ENCODE results near the gene TMC2.
"Not testable (repeated sequence)": the region's sequence is repeated elsewhere in the genome, so short reads cannot be mapped to it uniquely, and the experiment has no call there.

The TMC2 gene

DNA sequence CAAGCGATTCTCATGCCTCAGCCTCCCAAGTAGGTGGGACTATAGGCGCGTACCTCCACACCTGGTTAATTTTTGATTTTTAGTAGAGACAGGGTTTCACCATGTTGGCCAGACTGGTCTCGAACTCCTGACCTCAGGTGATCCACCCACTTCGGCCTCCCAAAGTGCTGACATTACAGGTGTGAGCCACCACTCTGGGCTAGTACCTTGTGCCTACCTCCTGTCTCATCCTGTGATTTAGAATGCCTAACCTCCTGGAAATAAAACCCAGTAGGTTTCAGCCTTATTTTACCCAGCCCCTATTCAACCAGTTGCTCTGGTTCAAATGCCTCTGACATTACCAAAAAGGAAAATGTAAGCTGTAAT is 10.2 kb upstream of the TMC2 start:
- DNase-seq (ENCODE audit: low read depth) = not testable (repeated sequence)

DNA sequence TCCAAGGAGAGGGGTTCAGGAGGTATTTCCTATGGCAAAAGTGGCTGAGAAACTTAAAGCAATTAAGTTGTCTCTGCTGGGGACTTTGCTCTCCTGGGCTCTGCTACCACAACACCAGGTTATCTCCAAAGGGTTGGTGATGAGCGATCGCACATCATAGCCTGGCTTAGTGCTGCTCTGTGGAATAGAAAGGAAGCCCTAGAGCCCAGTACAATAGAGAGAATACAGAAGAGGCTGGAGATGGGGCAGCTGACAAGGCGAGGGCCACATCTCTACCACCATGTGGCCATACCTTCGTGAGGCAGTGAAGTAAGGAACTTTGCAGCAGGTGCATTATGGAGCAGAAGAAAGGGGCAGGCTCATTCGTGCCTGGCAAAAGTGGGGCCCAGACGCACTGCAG is 8.6 kb upstream of the TMC2 start:
- no peak for DNase-seq (ENCODE audit: low read depth)

DNA sequence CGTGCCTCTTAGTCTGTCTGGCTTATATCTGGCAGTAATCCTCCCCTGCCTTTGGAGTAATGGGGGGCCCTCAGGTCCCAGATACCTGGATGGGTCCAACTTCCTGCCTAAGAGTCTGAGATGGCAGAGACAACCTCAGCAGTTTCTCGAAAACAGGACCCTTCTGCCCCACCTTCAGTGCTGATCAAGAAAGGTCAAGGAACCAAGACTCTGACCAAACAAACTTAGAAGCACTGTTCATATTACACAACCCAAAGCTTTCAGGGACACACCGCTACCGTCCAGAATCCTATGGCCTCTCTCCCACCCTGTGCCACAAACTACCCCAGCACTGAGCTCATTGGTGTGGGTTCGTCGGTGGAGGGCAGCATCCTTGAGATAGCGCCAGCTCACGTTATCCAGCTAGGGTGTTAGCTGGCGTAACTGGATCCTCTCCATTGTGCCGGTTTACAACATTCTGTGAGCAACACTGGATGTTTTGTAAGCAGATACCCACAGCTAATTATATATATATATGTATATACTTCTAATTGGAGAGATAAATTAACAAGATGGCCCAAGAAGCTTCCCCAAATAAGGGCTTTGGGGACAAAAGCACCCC is 7.6 kb upstream of the TMC2 start:
- no peak for DNase-seq (ENCODE audit: low read depth)

DNA sequence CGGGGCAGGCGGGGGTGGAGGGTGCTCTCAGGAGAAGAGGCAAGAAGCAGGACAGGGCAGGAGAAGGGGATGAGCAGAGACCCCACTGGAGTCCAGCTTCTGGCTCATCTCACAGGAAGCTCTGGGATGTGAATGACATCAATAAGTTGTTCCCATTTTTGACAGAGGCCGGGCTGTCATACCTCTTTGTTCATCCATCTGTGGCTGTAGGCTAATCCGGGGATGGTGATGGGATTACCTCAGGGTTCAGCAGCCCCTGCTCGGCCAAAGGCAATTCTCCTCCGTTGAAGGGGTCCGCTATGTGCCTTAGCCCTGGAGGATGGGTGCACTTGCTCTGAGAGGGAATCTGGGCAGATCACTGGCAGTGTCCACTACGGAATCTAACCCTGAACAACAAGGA is 3.3 kb upstream of the TMC2 start:
- DNase-seq (ENCODE audit: low read depth) = no peak

DNA sequence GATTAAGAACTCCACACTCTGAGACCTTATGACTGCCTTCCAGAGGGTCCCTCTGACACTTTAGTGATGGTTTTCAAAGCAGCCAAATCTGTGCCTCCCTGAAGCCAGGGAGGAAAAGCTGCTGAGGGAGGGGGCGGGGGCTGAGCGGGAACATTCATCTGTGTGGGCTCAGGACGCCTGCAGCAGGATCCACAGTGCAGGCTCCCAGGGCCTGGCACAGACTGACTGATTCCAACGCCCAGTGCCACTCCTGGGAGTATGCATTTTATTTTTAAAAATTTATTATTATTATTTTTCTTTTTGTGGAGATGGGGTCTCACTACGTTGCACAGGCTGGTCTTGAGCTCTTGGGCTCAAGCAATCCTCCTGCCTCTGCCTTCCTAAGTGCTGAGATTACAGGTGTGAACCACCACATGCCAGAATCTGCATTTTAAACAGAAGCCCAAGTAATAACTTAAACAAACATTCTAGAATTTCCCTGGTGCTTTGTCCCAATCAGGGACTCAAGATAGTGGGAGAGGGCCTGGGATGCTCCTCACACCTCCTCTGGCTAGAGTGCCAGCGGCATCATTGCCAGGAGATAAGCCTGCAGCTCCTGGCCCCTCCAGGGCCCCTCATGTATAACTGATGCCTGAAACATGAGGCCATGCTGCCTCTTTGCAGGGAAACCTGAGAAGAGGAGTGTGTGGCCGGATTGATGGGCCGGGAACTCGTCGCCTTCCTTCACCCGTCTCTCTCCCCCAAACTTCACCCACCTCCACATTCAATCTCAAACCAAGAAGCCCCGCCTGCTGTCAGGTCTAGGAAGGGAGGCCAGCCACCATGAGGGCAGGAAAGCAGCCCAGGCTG is 438 bp upstream of the TMC2 start:
- no peak for DNase-seq (ENCODE audit: low read depth)

DNA sequence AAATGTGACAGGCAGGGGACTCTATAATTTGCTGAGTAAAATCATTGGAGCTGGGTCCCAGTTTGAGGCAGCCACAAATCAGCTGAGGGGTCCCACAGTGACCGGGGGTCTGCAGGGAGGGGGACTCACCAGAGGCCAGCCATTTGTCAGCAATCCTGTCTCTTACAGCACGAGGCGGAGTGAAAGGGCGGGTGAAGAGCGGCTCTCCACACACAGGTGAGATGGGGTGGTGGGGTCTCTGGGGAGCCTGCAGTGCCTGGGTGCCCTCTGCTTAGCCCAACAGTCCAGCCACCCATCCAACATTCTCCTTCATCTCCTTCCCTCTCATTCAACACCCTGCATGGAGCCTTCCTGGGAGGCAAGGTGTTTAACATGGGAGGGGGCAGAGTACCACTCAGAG is 728 bp downstream of the TMC2 start:
- DNase-seq (ENCODE audit: low read depth) = no peak

DNA sequence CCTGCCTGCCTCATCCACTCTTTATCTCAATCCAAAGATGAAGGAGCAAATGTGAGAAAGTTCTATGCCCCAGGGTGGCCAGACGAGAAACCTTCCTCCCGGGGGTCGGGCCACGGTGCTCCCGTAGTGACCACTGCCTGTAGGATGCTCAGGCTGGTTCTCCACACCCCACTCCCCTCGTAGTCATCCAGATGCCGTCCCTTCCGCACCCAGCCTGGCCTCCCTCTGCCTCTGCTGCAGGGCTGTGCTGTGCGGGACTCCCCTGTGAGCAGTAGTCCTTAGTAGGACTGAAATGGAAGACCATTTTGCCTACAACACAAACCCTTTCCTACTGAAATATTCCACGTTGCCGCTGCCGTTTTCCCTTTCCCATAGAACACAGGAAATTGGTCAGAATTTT is 2.0 kb downstream of the TMC2 start:
- DNase-seq (ENCODE audit: low read depth) = no peak

DNA sequence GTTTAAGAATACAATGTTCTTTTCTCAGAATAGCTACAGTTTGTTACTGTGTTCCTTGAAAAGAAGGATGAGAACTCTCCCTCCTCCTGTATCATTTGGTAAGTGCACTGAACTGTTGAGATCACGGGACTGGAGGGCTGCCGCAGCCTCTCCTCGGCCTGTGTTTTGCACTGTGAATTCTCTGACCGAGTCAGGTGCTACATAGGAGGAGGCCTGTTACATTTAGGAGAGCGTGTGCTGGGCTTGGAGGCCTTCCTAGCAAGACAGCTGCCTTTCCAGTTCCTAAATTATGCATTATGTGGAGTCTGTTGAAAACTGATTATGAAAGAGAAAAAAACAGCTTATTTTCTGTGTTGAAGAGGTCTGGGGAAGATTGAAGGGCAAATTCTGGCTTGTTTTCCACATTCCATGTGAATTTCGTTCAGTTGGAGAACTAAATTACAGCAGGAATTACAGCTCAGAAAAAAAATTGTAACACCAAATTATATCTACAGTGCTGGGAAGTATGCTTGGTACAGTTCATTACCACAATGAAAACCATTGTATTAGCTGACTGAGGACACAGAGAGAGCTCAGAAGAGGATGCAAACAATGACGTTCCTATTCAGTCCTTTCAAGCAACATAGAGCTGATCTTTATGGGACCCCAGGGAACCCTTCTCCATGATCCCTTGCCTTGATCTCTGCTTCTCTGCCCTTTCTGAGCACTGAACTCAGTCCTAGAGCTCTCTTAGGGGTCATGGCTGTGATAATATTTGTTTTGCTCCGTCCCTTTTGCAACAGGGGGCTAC is 2.8 kb downstream of the TMC2 start:
- no peak for DNase-seq (ENCODE audit: low read depth)

DNA sequence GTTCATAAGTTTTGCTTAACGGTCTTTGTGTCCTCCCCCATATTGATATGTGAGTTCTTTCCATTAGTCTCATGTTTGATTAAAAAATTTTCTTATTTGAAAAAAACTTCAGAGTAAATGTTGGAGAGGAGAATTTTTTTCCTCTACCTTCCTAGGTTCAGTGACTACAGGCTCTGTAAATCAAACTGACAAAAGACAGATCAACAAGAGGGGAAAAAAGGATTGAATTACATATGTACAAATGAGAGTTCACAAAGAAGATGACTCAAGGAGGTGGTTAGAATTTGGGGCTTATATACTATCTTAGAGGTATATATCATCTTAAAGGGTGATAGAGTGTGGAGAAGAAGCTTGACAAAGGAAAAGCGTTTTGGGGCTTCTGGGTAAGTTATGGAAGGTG is 5.6 kb downstream of the TMC2 start:
- DNase-seq (ENCODE audit: low read depth) = no peak

- DNase-seq (ENCODE audit: low read depth) = no peak
Observed at GRCh38 chr20:2542361-2542760, 6.0 kb downstream of the TMC2 start.

- no peak for DNase-seq (ENCODE audit: low read depth)
Observed at GRCh38 chr20:2544211-2544610, 7.8 kb downstream of the TMC2 start.

- no peak for DNase-seq (ENCODE audit: low read depth)
Observed at GRCh38 chr20:2545594-2545993, 9.2 kb downstream of the TMC2 start.

DNA sequence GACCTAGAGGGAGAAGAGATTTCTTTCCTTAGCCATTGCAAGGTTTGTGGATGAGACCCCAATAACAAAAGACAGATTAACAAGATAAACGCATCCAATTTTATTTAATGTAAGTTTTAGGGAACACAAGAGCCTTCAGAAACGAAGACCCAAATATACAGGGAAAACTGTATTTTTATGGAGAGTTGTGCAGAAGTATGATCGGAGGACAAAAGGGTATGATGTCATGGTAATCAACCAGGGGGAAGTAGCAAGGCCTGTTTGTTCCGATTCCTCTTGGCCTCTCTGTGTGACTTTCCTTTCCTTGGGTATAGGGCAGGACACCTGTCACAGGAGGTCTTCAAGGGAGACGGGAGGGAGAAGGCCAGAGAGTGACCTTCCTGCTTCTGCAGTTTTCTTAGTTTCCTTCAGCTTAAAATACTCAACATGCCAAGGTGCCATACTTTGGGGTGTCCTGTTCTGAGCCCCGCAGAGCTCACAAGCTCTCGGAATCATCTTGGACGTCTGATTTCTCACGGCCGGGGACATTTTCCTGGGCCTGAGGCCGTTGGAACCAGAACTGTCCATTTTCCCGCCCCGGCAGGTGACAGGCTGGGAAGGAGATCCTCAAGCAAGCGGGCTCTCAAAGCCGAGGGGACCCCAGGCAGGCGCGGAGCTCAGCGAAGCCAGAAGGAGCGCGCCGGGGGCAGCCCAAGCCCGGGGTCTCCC is 21.7 kb downstream of the TMC2 start:
- no peak for DNase-seq (ENCODE audit: low read depth)

DNA sequence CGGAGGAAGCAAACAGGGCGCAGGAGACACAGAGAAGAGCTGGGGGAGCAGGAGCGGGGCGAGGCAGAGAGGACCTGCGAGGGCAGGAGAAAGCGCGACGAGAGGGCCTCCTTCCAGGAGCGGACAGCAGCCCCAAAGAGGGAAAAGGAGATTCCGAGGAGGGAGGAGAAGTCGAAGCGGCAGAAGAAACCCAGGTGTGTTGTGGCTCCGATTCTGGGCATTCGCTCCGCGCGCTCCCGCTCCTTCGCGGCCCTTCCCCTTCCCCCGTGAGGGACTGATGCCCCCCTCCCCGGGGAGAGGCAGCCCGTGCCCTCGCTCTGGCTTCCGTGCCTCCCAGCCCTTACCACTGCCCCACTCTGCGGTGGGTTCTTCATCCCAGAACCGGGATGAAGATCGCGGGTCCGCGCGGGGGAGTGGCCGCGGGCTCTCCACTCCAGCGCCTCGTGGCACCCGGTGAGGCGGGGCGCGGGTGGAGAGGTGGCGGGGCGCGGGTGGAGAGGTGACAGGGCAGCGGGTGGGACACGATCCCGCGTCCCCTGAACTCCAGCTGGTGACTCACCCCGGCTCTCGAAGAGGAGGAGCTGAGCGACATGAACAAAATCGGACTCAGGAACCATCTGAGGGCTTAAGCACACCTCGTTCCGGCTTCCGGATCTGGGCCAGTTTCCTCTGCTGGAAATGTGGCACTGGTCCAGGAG is 22.4 kb downstream of the TMC2 start:
- no peak for DNase-seq (ENCODE audit: low read depth)

DNA sequence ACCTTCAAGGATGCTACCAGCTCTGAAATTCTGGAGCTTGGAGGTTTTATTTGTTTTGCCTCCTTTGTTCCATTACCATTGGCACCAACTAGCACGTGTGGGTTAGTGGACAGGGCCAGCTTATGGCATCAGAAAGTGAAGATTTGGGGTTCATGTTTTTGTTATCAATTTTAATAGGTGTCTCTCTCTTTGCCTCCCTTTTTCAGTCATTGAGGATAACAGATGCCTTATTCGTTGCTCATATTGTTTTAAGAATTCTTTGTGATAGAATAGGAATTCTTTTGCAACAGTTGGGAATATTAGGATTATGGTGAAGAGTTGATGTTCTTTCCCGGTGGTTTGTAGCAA is 22.9 kb downstream of the TMC2 start:
- DNase-seq (ENCODE audit: low read depth) = no peak

DNA sequence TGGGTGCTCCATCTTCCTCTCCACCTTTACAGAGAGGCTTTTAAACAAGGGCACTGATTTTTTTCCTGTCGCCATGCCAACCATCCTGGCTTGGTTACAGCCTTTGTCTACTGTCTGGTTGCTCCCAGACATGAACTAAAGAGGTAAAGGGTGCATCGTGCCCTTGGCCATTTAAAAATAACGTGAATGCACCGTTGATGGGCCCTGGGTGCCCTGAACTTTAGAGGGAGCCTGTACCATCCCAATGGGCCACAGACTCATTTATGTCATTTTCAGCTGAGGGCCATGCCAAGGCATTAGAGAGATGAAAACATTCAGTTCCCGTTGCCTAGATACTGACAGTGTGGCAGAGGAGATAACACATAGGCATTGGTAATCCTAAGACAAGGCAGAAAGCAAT is 23.3 kb downstream of the TMC2 start:
- no peak for DNase-seq (ENCODE audit: low read depth)

GRCh38 chr20:2563116-2563515 is 26.7 kb downstream of the TMC2 start:
- no peak for DNase-seq (ENCODE audit: low read depth)

DNA sequence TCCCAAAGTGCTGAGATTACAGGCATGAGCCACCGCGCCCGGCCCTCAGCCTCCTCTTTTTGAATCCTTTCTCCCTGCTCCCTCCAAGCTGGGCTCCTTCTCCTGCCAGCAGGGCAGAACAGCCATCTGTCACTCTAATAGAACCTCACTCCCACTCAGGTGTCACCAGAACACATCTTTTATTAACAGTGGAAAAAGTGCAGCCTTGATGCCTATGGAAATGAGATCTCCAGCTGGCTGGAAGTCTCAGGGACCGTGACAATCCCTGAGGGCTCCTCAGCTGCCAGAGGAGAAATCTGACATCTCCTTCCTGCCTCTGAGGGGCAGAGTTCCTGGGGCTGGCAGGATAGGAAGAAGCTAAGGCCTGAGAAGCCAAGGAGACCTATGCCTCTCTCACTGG is 28.0 kb downstream of the TMC2 start:
- DNase-seq (ENCODE audit: low read depth) = no peak

DNA sequence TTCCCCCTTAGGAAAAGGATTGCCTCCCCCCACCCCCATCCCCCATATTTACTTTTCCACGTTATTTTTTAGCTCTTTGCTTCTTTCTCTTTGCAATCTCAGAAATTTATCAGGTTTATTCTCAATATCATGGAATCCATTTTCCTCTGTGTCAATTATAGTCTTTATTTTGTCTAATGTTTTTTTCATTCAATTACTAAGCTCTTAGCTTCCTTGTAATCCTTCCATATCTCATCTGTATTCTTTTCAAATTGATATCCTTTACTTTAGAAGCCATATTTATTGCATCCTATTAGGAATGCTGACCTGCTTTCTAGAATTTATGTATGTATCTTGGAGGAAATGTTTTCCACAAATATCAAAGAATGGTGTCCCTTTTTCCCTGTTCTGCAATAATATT is 39.3 kb downstream of the TMC2 start:
- no peak for DNase-seq (ENCODE audit: low read depth)

DNA sequence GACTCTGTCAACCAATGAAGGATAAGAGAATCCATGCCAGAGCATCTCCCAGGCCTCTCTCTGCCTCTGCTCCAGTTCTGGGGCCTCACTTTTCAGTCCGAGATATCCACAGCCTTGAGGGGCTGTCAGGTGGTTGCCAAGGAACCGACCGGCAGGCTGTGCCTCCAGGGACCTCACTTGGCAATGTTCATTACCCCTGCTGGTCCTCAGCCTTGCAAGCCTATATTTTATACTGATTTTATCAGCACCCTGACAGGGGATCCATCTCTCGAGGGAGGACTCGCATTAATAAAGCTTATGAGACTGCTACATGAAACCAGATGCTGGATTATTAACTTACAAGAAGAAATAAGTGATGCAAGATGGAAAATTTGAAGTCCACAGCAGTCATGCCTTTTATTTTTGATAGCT is 39.9 kb downstream of the TMC2 start:
- DNase-seq (ENCODE audit: low read depth) = no peak

DNA sequence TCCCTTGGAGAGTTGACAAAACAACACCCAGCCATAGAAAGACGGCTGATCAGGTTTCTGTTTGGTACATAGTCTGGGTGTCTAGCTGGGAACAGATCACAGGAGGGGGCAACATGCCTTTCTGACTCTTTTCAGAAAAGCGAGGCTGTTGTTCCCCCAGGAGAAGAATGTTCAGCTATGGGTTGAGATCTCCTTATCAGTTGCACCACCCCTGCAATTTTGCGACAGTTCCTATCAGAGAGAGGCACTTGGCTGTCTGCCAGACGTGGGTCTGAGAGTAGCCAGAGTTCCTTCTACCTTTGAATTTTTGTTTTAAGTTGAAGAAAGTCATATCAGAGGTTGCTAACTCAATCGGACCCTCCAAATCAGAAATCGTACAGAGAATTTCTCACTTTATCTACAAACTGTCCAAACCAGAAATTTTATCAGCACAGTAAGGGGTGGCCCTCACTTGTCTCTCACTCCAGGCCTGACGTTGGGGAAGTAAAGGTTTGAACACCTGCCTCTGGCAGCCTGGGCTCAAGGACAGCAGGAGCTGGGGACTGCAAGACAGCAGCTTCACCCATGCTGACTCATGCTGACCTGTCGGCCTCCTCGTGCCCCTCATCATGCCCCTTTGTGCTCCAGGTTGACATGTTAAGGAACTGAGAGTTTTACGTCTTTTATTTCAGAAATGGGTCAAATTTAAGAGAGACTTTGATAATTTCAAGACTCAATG is 42.3 kb downstream of the TMC2 start:
- no peak for DNase-seq (ENCODE audit: low read depth)

Measured in T-helper 22 cell (primary cell).